Loucy (cell line): Measurements from ENCODE around the gene IL17B.

Source experiments
- H2AFZ ChIP-seq: fragments of 200-600 bp; sonication (generic); 2 replicates; pipeline ENCODE4 v1.6.0; 2016; ENCODE audit warnings: antibody characterized with exemption, mild to moderate bottlenecking, low read length, moderate library complexity
- H3F3A ChIP-seq: fragments of 200-600 bp; 2 replicates; pipeline ENCODE4 v1.6.0; 2016; ENCODE audit warnings: antibody characterized with exemption, low read depth, mild to moderate bottlenecking
- H3K27me3 ChIP-seq: fragments of 200-600 bp; sonication (generic); 2 replicates; pipeline ENCODE4 v1.6.1; 2014; ENCODE audit warnings: low read length, mild to moderate bottlenecking; ENCODE audit not compliant: insufficient read depth, poor library complexity, severe bottlenecking
- H3K36me3 ChIP-seq: fragments of 200-600 bp; sonication (generic); 2 replicates; pipeline ENCODE4 v1.6.1; 2016; ENCODE audit warnings: low read length; ENCODE audit not compliant: insufficient read depth
- H3K4me1 ChIP-seq: fragments of 200-600 bp; sonication (generic); 2 replicates; pipeline ENCODE4 v1.5.1; 2014; ENCODE audit warnings: low read length, mild to moderate bottlenecking; ENCODE audit not compliant: insufficient read depth, poor library complexity, severe bottlenecking
- H3K4me2 ChIP-seq: fragments of 200-600 bp; sonication (generic); 2 replicates; pipeline ENCODE4 v1.6.0; 2014; ENCODE audit warnings: antibody characterized with exemption, low read length, low read depth, mild to moderate bottlenecking; ENCODE audit not compliant: poor library complexity, severe bottlenecking
- H3K4me3 ChIP-seq: fragments of 200-600 bp; sonication (generic); 2 replicates; pipeline ENCODE4 v1.5.1; 2014; ENCODE audit warnings: low read length, mild to moderate bottlenecking, mixed read lengths; ENCODE audit not compliant: poor library complexity, severe bottlenecking
- H3K79me2 ChIP-seq: fragments of 200-600 bp; sonication (generic); 2 replicates; pipeline ENCODE4 v1.6.1; 2014; ENCODE audit warnings: low read length; ENCODE audit not compliant: insufficient read depth
- H3K9ac ChIP-seq: fragments of 200-600 bp; sonication (generic); 2 replicates; pipeline ENCODE4 v1.6.0; 2014; ENCODE audit warnings: mild to moderate bottlenecking, low read depth, low read length, moderate library complexity; ENCODE audit not compliant: poor library complexity, severe bottlenecking
- H3K9me2 ChIP-seq: fragments of 200-600 bp; sonication (generic); replicated peaks from 2 replicates; pipeline ENCODE4 v1.6.1; 2016; ENCODE audit warnings: low read depth, low read length, mixed read lengths
- H3K9me3 ChIP-seq: fragments of 200-600 bp; sonication (generic); 2 replicates; pipeline ENCODE4 v1.6.1; 2014; ENCODE audit warnings: mild to moderate bottlenecking, antibody characterized with exemption, low read length, low read depth; ENCODE audit not compliant: insufficient read depth
- H4K20me1 ChIP-seq: fragments of 200-600 bp; sonication (generic); 2 replicates; pipeline ENCODE4 v1.6.0; 2014; ENCODE audit warnings: antibody characterized with exemption, low read length, mild to moderate bottlenecking; ENCODE audit not compliant: insufficient read depth, poor library complexity, severe bottlenecking
- EZH2phosphoT487 ChIP-seq: fragments of 200-600 bp; IDR thresholded peaks from 2 replicates; pipeline ENCODE4 v1.6.1; 2018; ENCODE audit warnings: antibody characterized with exemption, mild to moderate bottlenecking, moderate library complexity, borderline replicate concordance
- TF ChIP-seq, protein P1 (sequence below): fragments of 200-600 bp; sonication (generic); conservative IDR thresholded peaks from 2 replicates; pipeline ENCODE4 v1.5.1; 2014; ENCODE audit warnings: mild to moderate bottlenecking, antibody characterized with exemption, low read length

Gene IL17B

GRCh38 chr5:149338364-149338763 is 40.7 kb downstream of the IL17B start:
- H3K4me2 ChIP-seq, result no peak overlapping the region
- H3K9ac ChIP-seq, result no peak overlapping the region
- H3K4me3 ChIP-seq, result no peak overlapping the region
- no peaks in the 10 kb centered on the region for H3K79me2 ChIP-seq
- H3K27me3 ChIP-seq, result no peaks in the 10 kb centered on the region
- no peaks in the 10 kb centered on the region for H3K9me3 ChIP-seq
- H2AFZ ChIP-seq, result no peak overlapping the region
- H3K4me1 ChIP-seq, result no peaks in the 10 kb centered on the region
- H4K20me1 ChIP-seq, result no peaks in the 10 kb centered on the region
- no peaks in the 10 kb centered on the region; the same call in 1 of the 2 replicates for H3F3A ChIP-seq
- TF ChIP-seq, protein P1, sequence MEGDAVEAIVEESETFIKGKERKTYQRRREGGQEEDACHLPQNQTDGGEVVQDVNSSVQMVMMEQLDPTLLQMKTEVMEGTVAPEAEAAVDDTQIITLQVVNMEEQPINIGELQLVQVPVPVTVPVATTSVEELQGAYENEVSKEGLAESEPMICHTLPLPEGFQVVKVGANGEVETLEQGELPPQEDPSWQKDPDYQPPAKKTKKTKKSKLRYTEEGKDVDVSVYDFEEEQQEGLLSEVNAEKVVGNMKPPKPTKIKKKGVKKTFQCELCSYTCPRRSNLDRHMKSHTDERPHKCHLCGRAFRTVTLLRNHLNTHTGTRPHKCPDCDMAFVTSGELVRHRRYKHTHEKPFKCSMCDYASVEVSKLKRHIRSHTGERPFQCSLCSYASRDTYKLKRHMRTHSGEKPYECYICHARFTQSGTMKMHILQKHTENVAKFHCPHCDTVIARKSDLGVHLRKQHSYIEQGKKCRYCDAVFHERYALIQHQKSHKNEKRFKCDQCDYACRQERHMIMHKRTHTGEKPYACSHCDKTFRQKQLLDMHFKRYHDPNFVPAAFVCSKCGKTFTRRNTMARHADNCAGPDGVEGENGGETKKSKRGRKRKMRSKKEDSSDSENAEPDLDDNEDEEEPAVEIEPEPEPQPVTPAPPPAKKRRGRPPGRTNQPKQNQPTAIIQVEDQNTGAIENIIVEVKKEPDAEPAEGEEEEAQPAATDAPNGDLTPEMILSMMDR, result no peak
- no peak for TF ChIP-seq EZH2phosphoT487
- H3K36me3 ChIP-seq, result no peaks in the 10 kb centered on the region
- no peaks in the 10 kb centered on the region for H3K9me2 ChIP-seq

GRCh38 chr5:149337736-149338135 is 41.4 kb downstream of the IL17B start:
- TF ChIP-seq, protein P1, result no peak
- TF ChIP-seq EZH2phosphoT487, result no peak
- no peaks in the 10 kb centered on the region for H3K9me3 ChIP-seq
- no peaks in the 10 kb centered on the region for H3K4me1 ChIP-seq
- H3K9ac ChIP-seq, result no peak overlapping the region
- no peaks in the 10 kb centered on the region for H3K9me2 ChIP-seq
- H3K4me2 ChIP-seq, result no peak overlapping the region
- H4K20me1 ChIP-seq, result no peaks in the 10 kb centered on the region
- no peak overlapping the region for H3K4me3 ChIP-seq
- H3K36me3 ChIP-seq, result no peaks in the 10 kb centered on the region
- H2AFZ ChIP-seq, result no peak overlapping the region
- no peaks in the 10 kb centered on the region for H3F3A ChIP-seq
- no peaks in the 10 kb centered on the region for H3K79me2 ChIP-seq
- no peaks in the 10 kb centered on the region for H3K27me3 ChIP-seq

DNA sequence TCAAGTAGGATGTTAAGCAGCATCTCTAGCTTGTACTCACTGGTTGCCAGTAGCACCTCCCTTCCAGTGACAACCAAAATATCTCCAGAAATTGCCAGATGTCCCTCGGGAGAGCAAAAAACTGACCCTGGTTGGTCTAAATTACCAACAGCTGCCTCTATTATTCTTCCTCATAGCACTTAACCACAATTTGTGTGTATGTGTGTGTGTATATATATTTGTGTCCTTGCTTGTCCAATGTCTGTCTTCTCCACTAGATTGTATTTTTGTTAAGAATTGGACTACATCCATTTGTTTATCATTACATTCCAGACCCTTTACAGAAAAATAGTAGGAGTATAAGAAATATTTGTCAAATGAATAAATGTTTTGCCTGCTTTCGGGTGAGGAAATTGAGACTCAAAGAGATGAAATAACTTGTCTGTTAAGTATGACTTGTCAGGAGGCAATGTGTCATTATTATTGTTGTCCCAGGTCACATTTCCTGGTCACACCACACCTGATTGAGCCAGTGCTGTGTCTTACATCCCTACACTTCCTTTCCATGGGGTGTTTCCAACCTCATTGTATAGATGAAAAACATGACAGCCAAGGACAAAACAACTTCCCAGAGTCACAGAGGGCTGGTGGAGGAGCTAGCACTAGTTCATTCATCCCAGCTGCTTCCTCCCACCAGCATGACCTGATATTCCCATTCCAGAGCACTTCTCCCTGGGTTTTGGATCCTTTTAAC is 45.2 kb downstream of the IL17B start:
- no peak for TF ChIP-seq EZH2phosphoT487
- TF ChIP-seq, protein P1, result no peak
- no peaks in the 10 kb centered on the region for H3F3A ChIP-seq
- no peaks in the 10 kb centered on the region for H3K79me2 ChIP-seq
- H3K9ac ChIP-seq, result no peak overlapping the region
- no peaks in the 10 kb centered on the region for H3K9me2 ChIP-seq
- H3K4me3 ChIP-seq, result no peak overlapping the region
- no peaks in the 10 kb centered on the region for H3K36me3 ChIP-seq
- no peaks in the 10 kb centered on the region for H3K27me3 ChIP-seq
- no peak overlapping the region for H2AFZ ChIP-seq
- H4K20me1 ChIP-seq, result no peaks in the 10 kb centered on the region
- no peak overlapping the region for H3K4me2 ChIP-seq
- no peaks in the 10 kb centered on the region for H3K9me3 ChIP-seq
- no peaks in the 10 kb centered on the region for H3K4me1 ChIP-seq
